Inflammatory macrophage treated with lipopolysaccharide for 1 hour (primary cell): ENCODE results near the gene FAM83F.

Source experiments
- DNase-seq, 2 donors: peaks; one replicate each; pipeline ENCODE4 v3.0.0-alpha.2; 2020 to 2022

The FAM83F gene

DNA sequence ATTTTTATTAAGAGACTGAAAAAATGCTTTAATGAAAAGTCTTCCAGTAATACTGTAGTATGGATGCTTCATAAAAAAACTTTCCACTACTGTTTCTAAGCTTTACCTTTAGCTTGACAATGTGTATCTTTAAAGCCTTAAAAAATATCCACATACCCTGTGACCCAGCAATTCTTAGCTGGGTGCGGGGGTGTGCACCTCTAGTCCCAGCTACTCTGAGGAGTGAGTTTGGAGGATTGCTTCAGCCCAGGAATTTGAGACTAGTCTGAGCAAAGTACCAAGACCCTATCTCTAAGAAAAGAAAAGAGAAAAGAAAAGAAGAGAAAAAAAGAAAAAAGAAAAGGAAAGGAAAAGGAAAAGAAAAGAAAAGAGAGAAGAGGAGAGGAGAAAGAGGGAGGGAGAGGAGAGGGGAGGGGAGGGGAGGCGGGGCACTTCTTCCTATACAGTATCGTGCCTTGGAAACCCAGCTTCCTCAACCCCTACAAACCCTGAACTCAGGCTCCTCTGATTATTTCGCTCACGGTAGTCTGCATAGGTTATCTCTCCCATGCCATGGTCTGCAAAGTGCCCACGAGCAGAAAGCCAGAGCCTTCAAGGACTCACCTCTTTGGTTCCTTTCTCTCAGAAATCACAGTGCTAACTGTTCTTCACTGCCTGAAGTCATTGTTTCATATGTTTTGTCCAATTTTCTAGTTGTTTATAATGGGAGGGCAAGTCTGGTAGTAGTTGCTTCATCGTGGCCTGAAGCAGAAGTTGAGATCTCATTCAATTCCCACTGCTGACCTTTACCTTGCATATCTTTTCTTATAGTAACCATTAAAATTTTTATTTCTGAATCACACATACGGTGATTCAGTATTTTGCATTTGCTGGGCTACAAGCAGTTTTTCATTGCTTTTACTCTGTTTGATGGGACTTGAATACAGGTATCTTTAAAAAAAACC, 82.2 kb downstream of the FAM83F start:
- DNase-seq: peak; percentile 30 to 31

DNA sequence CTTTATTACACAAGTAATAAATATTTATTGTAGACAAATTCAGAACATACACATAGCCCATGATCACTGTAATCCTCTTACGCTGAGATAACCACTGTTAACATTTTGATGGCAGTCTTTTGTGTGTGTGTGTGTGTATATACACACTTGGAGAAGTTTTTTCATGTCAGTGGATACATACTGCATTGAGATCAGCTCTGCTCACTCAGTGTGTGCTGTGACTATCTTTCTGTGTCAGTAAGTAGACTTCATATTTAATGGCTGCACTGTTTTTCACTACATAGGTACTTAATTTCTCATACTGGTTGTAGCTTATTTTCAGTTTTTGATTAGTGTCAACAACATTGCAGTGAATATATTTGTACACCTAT, 82.9 kb downstream of the FAM83F start:
- no peak for DNase-seq

DNA sequence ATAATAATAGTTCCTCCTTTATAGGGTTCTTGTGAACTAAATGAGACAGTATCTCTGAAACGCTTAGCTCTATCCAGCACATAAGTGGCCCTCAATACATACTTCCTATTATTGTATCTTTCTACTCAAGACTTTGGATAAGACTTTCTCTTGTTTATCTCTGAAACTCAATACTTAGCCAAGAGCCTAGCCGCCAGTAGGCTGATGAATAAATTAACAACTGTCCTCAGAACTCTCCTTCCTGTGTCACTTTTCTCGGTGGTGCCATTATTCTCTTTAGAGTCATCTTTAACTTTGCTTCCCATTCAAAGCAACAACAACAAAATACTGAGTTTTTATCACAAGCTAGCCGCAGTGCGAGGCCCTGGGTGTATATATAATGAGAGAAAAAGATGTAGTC, 86.9 kb downstream of the FAM83F start:
- no peak for DNase-seq

DNA sequence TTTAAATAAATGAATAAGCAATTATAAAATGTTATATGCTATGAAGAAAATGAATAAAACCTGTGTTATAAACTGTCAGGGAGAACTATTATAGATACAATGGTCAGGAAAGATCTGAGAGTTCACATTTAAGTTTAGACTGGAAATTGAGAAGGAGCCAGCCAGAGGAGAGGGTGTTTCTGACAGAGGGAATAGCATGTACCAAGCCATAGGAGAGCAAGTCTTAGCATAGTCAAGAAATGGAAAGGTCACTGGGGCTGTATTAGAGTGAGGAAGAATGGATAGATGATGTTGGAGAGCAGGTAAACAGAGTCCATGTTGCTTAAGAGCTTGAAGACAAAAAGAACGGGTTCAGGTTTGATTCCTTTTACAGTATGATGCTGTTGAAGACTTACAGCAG, 87.4 kb downstream of the FAM83F start:
- DNase-seq: no peak

DNA sequence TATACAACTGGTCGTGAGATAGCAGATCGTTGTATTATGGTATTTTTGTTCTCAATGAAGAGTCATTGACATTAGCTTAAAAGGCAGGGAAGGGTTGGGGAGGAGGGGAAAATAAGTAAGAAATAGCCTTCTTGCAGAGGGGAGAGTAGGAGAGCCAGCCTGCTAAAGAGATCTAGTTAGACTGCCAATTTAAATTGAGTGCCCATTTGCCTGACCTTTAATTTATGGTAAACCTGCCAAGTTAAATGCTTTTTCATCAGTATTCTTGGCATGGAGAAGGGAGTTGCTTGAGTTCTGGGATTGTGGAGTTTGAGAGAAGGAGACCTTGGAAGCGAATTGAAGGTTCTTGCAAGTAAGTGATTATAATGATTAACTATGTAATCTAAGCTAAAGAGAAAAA, 89.0 kb downstream of the FAM83F start:
- no peak for DNase-seq

DNA sequence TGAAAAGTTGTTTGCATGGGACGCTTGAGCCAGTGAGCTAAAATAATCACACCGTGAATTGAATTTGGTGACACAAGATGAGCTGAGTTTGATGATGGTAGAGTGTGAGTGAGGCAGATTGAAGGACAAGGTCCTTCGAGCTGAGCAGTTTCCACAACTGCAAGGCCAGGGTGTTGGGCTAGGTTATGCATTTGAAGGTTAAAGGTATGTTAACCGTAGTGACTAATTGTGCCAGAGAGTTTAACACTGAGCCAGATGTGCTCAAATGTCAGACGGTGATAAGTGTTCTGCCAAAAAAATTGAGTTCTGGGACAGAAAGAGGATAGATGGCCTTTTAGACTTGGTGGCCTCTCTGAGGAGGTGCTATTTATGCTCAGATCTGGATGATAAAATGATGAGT, 89.5 kb downstream of the FAM83F start:
- DNase-seq: no peak

DNA sequence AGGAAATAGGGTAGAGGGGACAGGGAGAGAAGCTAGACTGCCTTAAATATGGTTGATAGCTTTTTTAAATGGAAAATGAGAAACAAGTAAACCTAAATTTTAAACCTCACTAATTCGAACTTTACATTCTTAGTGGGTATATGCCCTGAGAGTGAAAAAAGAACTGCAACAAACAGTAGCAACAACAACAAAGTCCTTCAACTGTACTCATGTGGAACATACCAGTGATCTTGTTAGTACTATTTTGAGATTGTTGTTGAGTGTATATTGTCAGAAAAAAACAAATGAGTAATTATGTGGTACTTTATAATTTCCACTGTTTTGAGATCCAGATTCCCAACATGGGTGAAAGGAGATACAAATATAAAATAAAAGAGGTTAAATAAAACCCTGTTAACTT, 94.1 kb downstream of the FAM83F start:
- DNase-seq: no peak
